ENCODE data around the gene LCMT1.

LCMT1 gene

DNA sequence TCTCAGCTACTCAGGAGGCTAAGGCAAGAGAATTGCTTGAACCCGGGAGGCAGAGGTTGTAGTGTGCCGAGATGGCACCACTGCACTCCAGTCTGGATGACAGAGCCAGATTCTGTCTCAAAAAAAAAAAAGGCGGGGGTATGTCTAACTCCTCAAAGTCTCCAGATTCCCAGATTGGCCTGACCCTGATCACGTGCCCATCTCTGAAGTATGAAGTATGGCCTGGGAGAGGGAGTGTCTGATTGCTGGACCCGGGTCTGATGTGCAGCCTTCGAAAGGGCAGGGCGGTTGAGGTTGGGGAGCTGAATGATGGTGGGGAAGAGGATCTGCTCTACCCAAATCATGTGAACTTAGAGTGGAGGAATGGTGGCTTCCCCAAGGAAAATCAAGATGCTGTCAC is 87.9 kb downstream of the LCMT1 start:
- no peak for DNase-seq

DNA sequence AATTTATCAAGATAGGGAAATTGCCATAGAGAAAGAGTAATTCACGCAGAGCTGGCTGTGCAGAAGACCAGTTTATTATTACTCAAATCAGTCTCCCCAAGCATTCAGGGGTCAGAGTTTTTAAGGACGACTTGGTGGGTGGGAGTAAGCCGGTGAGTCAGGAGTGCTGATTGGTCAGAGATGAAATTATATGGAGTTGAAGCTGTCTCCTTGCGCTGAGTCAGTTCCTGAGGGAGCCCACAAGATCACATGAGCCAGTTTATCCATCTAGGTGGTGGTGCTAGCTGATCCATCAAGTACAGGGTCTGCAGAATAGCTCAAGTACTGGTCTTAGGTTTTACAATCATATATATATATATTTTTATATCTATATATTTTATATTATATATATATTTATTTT is 99.2 kb downstream of the LCMT1 start:
- DNase-seq: peak in 1 of 2 donors; percentile 5

DNA sequence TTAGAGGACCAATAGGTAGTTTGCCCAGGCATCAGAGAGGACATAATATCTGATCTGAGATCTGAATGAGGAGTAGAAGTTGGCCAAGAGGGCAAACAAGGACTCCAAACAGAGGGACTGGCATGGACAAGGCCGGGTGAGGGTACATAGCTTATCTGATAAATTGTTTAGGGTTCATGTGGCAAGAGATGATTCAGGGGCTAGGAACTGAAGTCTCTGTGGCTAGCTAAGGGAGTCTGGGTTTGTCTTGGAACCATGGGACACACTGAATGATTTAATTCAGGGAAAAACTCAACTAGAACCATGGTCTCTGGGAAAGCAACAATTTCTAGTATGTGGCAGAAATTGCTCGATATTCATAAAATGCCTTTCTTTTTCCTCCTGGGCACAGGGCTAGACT is 101.1 kb downstream of the LCMT1 start:
- DNase-seq: no peak

DNA sequence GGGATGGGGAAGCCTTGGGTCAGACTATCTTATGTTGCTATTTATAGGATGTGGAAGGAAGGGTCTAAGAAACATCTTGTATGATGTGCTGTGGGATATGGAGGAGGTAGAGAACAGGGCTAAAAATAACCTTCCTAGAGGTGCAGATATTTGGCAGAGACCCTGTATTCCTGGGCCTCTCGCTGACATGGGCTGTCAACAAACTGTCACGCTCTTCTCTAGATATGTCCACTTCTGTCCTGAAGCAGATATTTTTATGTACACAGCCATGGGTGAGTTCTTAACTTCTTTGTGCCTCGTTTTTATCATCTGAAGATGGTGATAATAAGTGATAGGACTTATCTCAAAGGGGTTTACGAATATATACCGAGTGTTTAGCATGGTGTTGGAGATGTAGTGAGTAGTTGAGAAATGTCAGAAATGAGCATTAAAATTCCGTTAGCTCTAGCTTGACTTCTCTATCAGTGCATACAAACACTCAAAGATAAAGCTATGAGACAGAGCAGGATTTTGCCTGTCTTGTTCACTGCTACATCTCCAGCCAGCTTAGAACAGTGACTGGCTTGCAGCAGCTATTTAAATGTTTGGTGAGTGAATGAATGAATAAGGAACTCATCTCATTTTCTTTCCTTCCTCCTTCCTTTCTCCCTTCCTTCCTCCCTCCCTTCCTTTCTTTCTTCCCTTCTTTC is 102.3 kb downstream of the LCMT1 start:
- DNase-seq: no peak

DNA sequence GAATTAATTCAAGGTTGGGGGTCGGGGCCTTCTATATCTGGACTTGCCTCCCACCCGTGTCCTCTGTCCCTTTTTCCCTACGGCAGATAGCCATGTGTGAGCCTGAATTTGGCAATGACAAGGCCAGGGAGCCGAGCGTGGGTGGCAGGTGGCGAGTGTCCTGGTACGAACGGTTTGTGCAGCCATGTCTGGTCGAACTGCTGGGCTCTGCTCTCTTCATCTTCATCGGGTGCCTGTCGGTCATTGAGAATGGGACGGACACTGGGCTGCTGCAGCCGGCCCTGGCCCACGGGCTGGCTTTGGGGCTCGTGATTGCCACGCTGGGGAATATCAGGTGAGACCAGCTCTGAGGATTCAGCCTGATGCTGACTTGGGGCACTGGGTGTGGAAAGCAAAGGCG is 105.6 kb downstream of the LCMT1 start:
- DNase-seq: no peak

DNA sequence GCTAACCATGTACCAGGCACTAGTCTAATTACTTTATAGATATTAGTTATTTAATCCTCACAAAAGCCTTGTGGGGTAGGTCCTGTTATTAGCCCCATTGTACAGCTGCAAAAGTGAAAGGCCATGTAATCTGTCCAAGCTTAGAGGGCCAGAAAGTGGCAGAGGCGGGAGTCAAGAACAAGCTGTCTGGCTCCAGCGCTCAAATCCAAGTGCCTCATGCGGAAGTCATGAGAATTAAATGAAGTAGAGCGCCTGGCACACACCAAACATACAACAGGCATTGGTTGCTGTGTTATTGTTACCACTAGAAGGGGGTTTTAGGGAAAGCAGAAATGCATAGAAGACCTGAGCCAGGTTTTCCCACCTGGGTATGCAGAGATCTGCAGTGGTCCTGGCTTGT is 106.4 kb downstream of the LCMT1 start:
- DNase-seq: no peak

DNA sequence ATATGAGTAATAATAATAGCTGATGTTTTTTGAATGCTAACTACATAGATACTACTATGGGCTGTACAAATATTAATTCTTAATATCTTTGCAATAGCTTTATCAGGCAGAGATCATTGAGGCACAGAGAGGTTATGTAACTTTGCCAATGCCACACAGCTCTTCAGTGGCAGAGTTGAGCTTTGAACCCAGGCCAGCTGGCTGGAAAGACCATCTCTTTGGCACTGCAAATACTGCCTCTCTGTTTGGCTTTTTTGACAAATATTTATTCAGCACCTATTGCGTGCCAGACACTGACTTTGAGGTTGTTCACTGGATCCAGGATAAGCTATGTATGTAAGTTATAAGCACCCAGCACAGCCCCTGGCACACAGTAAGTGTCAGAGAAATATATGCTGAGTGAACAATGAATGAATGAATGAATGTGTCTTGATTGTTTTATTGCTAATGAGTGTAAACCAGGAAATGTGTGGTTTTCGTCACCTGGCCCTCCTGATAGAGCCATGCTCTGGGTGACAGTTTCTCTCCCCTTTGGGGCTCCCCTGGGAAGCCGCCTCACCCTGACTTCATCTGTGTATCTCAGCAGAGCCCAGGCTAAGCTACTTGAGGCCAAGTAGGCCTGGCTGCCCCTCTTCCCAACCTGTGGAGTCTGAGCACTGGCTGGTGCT is 107.7 kb downstream of the LCMT1 start:
- DNase-seq: no peak

DNA sequence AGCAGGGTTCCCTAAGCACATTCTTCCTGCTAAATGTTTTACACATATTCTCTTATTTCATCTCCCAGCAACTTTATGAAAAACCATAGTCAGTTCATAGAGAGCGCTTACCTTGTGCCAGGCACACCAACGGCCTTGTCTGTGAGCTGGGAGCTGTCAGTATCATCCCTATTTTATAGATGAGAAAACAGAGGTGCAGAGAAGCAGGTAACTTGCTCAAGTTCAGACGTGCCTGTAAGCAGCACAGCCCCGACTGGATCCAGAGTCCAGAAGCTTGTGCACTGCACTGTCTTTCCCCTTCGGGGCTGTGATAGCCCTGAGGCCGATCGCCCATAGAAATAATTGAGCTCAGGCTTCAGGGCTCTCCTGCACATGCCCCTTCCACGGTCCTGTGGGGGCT is 111.4 kb downstream of the LCMT1 start:
- DNase-seq: no peak

DNA sequence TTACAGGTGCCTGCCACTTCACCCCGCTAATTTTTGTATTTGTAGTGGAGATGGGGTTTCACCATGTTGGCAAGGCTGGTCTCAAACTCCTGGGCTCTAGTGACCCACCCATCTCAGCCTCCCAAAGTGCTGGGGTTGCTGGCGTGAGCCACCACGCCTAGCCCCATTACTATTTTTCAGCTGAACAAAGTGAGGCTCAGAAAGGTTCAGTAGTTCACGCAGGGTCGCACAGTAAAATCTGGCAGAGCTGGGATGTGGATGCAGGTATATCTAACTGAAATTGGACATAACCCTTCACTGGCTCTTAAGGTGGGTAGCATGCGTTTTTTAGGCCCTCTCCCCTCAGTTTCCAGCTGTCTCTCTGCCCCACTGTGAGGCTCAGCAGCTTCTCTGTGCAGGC is 112.4 kb downstream of the LCMT1 start:
- no peak for DNase-seq

DNA sequence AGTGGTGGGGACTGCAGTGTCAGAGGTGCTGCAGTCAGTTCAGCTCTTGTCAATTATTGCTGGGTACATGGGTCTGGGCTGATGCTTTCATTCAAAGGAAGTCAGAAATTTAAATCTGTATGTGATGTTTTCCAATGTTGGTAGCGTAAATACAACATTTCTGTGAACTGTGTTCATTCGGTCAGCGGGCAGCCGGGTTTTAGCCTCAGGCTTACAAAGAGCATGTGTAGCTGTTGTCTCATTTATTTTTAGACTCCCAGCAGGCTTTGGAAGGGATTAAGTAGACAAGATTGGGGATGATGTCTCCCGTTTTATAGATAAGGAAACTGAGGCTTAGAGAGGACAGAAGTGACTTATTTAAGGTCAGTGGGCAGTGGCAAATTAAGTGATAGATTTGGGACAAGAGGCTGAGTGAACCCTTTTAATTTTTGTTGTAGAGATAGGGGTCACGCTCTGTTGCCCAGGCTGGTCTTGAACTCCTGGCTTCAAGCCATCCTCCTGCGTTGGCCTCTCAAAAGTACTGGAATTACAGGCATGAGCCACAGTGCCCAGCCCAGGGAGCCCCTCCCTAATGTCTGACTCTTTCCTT is 113.3 kb downstream of the LCMT1 start:
- no peak for DNase-seq
